ENCODE results near the gene DNAH3.
"Not testable (repeated sequence)": the region's sequence is repeated elsewhere in the genome, so short reads cannot be mapped to it uniquely, and the experiment has no call there.

The DNAH3 gene

GRCh38 chr16:21150375-21151001, at the start of gene DNAH3:
DNAH3 (minus strand) TSS chr16:21150846; CDS start chr16:21150319, 527 bp downstream.
- peak; percentile 18 for DNase-seq

GRCh38 chr16:21199607-21200218, 49.1 kb upstream of the DNAH3 start:
- DNase-seq, result no peak

GRCh38 chr16:21197621-21198020, 47.0 kb upstream of the DNAH3 start:
- no peak for DNase-seq

- DNase-seq, result no peak
Measured at GRCh38 chr16:21197112-21197511, 46.5 kb upstream of the DNAH3 start.

- not testable (repeated sequence) for DNase-seq
Measured at GRCh38 chr16:21195330-21195729, 44.7 kb upstream of the DNAH3 start.

- no peak for DNase-seq
Measured at GRCh38 chr16:21194771-21195301, 44.2 kb upstream of the DNAH3 start.

GRCh38 chr16:21192991-21193390, 42.3 kb upstream of the DNAH3 start:
- DNase-seq, result no peak

- DNase-seq, result no peak
Measured at GRCh38 chr16:21190599-21190998, 40.0 kb upstream of the DNAH3 start.

- no peak for DNase-seq
Measured at GRCh38 chr16:21190013-21190412, 39.4 kb upstream of the DNAH3 start.

GRCh38 chr16:21189311-21189710, 38.7 kb upstream of the DNAH3 start:
- DNase-seq, result no peak

GRCh38 chr16:21186326-21186691, 35.7 kb upstream of the DNAH3 start:
- DNase-seq, result no peak

- DNase-seq, result no peak
Measured at GRCh38 chr16:21185659-21186325, 35.1 kb upstream of the DNAH3 start.

GRCh38 chr16:21184834-21185233, 34.2 kb upstream of the DNAH3 start:
- DNase-seq, result no peak

GRCh38 chr16:21183995-21184394, 33.3 kb upstream of the DNAH3 start:
- DNase-seq, result no peak

GRCh38 chr16:21179983-21180365, 29.3 kb upstream of the DNAH3 start:
- DNase-seq, result no peak

- no peak for DNase-seq
Measured at GRCh38 chr16:21179126-21179982, 28.7 kb upstream of the DNAH3 start.

- DNase-seq, result no peak
Measured at GRCh38 chr16:21175397-21175796, 24.8 kb upstream of the DNAH3 start.

- DNase-seq, result no peak
Measured at GRCh38 chr16:21172650-21173049, 22.0 kb upstream of the DNAH3 start.

GRCh38 chr16:21170116-21170515, 19.5 kb upstream of the DNAH3 start:
- not testable (repeated sequence) for DNase-seq

GRCh38 chr16:21169249-21169981, 18.8 kb upstream of the DNAH3 start:
- no peak for DNase-seq

- DNase-seq, result no peak
Measured at GRCh38 chr16:21167929-21168602, 17.4 kb upstream of the DNAH3 start.

- DNase-seq, result no peak
Measured at GRCh38 chr16:21167360-21167759, 16.7 kb upstream of the DNAH3 start.
